B cell (primary cell): ENCODE data around the gene CPNE5.

Experiments used
- CTCF ChIP-seq: fragments of 200-600 bp; IDR thresholded peaks from one replicate; pipeline ENCODE4 v1.8.0; 2022; ENCODE audit warnings: antibody characterized with exemption, mild to moderate bottlenecking
- EZH2 ChIP-seq: IDR thresholded peaks from 2 replicates; pipeline ENCODE4 v1.6.1; 2012; ENCODE audit warnings: borderline replicate concordance, low read depth, mild to moderate bottlenecking, moderate library complexity, low read length; ENCODE audit not compliant: insufficient read depth, poor library complexity, severe bottlenecking

GRCh38 chr6:36787210-36787609 is 52.0 kb downstream of the CPNE5 start:
- TF ChIP-seq CTCF (no peak), EZH2 (no peak)
